NCI-H146 treated with DMSO at 0.1 percent for 48 hours (cell line): ENCODE measurements around the gene KRTAP4-5.
"Not testable (repeated sequence)": the region's sequence is repeated elsewhere in the genome, so short reads cannot be mapped to it uniquely, and the experiment has no call there.

Experiments used
- DNase-seq: peaks from one replicate; lab custom pipeline; 2025; ENCODE audit not compliant: unreplicated experiment; lab: John Stamatoyannopoulos, UW

The KRTAP4-5 gene

DNA sequence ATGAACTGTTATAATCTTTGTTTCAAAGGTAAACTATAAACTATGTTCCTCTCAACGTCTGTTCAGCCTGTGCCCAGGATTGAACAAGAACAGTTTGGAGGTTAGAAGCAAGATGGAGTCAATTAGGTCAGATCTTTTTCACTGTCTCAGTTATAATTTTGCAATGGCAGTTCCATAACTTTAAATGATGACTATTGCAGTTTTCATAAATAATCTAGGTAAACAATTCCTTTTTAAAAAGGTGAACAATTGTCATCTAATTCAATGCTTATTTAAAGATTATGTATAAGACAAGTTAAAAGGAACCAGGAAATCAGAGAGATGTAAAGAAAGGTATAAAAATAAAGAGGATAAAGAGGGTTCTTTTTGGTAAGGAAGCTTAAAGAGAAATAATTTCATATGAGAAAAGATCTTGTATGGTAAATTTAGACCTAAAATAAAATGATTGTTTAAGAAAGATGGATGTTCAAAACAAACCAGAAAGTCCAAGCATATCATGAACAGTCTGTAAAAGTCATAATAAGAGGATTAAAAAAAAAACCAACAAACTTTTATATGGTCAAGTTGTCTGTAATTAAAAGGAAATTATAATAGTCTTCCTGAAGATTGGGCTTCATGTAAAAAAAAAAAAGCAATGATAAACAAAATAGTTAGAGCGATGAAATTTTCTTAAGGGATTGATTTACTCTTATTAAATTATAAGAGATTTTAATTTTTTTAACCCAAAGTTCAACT, 38.3 kb downstream of the KRTAP4-5 start:
- no peak for DNase-seq

DNA sequence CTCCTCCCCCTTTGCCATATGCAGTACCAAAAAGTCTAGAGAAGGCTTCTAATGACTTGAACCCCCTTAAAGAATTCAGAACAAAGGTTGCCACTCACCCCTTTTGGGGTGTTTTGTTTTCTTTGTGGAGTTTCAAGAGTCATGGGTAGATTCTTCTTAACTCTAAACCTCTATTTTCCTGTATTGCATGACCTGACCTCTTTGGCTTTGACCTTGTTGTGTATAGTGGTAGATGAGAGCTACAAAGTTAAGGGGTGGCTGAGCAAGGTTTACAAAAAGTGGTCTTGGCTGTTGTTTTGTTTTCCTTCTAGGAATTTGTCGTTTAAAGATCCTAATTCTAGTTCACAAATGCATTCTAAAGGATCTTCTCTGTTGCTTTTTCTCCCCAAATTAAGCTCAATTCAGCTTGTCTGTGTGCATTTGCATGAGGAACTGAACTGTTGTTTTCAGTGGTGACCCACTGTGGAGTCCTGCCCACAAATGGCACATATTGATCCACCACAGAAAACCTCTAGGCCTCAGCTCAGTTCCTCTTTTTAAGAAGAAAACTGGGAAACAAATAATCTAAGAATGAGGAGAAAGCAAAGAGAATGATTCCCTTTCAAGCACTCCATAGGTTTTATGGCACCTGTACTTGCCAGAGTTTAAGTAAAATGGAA, 40.8 kb downstream of the KRTAP4-5 start:
- not testable (repeated sequence) for DNase-seq

DNA sequence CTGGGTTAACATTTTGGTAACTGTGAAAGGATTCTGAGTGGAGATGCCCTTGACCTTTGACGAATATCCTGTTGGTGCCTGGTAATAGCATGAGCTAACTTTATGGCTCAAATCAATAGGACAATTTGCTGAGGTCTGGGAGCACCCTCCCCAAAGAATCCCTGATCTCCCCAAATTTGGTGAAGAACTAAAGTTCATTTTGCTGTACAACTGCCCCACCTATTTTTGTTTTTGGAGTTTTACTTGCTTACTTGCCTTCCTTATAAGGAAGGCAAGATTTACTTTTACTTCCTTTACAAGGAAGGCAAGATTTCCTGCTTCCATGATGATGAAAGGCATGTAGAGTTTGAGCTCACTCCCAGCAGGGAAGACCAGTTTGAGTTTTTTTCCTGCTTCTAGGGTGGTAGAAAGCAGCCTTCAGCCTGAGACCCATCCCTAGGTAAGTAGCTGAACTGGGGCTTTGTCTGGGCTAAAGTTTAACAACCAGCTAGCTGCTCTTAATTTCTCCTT, 41.6 kb downstream of the KRTAP4-5 start:
- DNase-seq: no peak

DNA sequence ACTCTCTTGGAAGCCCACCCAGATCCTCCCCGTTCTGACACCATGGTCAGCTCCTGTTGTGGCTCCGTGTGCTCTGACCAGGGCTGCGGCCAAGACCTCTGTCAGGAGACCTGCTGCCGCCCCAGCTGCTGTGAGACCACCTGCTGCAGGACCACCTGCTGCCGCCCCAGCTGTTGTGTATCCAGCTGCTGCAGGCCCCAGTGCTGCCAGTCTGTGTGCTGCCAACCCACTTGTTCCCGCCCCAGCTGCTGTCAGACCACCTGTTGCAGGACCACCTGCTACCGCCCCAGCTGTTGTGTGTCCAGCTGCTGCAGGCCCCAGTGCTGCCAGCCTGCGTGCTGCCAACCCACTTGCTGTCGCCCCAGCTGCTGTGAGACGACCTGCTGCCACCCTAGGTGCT, 44.3 kb downstream of the KRTAP4-5 start, which contains the start of gene KRTAP4-9:
Gene KRTAP4-9, plus strand, starts transcription at position 43 of the 400 bp plus-strand sequence. Its CDS starts 0 bp downstream, at position 43.
- DNase-seq: not testable (repeated sequence)

DNA sequence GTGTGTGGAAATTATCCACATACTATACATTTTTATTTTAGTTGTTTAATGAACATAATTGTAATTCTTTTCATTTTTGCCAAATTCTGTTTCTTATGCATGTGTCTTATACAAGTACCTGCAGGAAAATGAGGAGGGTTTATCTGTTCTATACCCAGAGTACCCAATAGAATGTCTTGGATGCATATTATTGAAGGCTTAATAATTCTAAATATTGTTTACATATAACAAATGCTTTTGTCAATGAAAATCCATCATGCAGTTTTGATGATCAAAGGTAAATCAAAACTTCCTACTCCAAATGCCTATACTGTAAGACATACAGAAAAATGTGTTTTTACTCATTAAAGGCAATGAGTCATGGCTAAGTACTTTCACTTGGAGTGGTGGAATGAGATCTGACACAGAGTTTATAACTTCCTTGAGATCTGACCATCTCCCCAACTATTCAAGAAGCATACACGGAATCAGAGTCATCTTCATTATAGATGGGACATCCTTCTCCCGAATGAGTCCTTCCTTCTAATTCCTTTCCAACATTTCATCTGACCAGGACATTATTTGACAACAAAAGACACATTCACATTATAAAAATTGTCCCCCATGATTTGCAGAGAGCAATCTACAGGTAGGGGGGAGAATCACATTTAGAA, 45.1 kb downstream of the KRTAP4-5 start:
- DNase-seq: not testable (repeated sequence)

DNA sequence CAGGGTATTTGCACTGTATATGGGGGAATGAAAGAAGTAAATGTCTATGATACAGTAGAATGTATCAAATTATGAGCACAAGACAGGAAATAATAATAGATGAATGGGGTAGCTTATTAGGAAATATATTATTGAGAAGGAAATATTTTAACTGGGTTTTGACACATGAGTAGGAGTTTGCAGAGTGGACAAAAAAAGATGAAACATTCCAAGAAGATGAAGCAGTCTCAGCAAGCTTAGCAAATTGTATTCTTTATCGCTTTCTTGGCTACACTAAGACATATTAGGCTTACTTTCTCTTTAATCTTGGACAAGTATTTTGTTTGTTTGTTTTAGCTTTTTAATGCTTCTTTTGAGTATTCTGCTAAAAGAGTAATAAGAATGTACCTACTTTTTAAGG, 45.7 kb downstream of the KRTAP4-5 start:
- DNase-seq: no peak

DNA sequence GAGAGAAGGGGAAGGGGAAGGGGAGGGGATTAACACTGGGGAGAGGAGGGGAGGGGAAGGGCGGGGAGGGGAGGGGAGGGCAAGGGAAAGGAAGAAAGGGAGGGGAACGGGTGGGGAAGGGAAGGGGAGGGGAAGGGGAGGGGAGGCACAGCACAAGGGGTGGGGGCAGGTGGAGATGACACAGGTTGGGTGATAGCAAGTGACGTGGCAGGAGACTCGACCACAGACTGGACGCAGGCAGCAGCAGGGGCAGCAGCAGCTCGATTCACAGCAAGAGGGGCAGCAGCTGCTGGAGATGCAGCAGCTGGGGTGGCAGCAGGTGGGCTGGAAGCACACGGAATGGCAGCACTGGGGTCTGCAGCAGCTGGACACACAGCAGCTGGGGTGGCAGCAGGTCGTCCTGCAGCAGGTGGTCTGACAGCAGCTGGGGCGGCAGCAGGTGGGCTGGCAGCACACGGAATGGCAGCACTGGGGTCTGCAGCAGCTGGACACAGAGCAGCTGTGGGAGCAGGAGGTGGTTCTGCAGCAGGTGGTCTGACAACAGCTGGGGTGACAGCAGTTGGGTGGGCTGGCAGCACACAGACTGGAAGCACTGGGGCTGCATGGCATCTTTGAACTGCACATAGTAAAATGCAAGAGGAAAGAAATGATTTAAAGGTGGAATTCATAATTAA, 47.9 kb downstream of the KRTAP4-5 start, which contains the start of gene KRTAP4-16:
Gene KRTAP4-16, minus strand, starts transcription at position 624 of the 674 bp plus-strand sequence. Its CDS starts 0 bp downstream, at position 624.
- DNase-seq: no peak

DNA sequence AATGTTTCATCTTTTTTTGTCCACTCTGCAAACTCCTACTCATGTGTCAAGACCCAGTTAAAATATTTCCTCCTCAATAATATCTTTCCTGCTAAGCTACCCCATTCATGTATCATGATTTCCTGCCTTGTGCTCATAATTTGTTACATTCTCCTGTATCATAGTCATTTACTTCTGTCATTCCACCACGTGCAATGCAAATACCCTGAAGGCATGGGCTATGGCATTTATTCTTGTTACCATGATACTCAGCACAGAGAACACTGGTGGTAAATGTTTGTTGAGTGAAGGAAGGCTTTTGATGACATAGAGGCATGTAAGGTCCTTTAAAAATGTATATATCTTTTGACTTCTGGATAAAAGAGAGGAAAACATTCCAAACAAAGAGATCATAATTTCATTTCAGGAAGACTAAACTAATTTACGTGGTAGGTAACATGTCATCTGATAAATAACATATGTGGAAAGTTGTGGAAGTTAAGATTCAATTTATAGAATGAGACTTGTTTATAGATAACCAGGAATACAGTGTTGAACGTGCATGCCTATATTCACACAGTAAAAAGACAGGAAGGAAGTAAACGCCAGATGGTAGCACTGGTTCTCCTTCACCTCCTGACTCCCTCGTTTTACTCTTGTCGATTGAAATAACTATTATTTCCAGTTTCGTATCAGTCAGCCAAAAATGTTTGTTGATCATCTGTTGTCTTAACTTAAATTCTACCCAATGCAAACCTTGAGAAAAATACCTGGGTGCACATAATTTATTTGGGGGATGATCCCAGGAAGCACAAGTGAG, 49.7 kb downstream of the KRTAP4-5 start:
- not testable (repeated sequence) for DNase-seq
